ENCODE measurements around the gene USHBP1. TPM values are rescaled to one million over a fixed set of nuclear protein-coding genes. Genes with fewer than 3 reads are reported as not detected.

The USHBP1 gene
- total RNA-seq, 6 experiments from 2014 or later: not detected

GRCh38 chr19:17255150-17255621, 9.4 kb downstream of the USHBP1 start:
- no peaks in the 10 kb centered on the region for H3K4me1 Mint-ChIP-seq (ENCODE audit: low read depth)
- H3K27me3 Mint-ChIP-seq (ENCODE audit: insufficient read depth): peaks cover 4% of the 10 kb centered on the region
- H3K36me3 Mint-ChIP-seq (ENCODE audit: low read depth): peaks cover 5% of the 10 kb centered on the region; the same call in 1 of the 2 replicates
- H3K4me3 Mint-ChIP-seq: no peak overlapping the region
- TF ChIP-seq CTCF (IDR thresholded peaks at IDR 0.05): no peak
- no peaks in the 10 kb centered on the region; the same call in 1 of the 2 replicates for H3K9me3 Mint-ChIP-seq
- DNase-seq: no peak
- no peak overlapping the region for H3K27ac Mint-ChIP-seq

DNA sequence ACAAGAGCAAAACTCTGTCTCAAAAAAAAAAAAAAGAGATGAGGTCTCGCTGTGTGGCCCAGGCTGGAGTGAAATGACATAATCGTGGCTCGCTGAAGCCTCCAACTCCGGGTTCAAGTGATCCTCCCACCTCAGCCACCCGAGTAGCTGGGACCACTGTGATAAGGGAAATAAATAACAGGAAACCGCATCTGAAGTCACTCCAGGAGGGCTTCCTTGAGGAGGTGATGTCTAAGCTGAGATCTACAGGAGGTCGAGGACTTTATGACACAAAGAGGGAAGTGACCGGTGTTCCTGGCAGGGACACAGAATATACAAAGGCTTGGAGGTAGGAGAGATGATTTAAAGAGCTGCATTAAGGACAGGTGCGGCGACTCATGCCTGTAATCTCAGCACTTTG, 9.9 kb downstream of the USHBP1 start:
- no peak for TF ChIP-seq CTCF (IDR thresholded peaks at IDR 0.05)
- Mint-ChIP-seq H3K4me3 (no peak overlapping the region), H3K27ac (no peak overlapping the region), H3K36me3 (ENCODE audit: low read depth) (peaks cover 4% of the 10 kb centered on the region; the same call in 1 of the 2 replicates), H3K4me1 (ENCODE audit: low read depth) (peaks cover 1% of the 10 kb centered on the region; the same call in 1 of the 2 replicates), H3K27me3 (ENCODE audit: insufficient read depth) (peaks cover 2% of the 10 kb centered on the region), H3K9me3 (no peaks in the 10 kb centered on the region; the same call in 1 of the 2 replicates)
- DNase-seq: no peak

DNA sequence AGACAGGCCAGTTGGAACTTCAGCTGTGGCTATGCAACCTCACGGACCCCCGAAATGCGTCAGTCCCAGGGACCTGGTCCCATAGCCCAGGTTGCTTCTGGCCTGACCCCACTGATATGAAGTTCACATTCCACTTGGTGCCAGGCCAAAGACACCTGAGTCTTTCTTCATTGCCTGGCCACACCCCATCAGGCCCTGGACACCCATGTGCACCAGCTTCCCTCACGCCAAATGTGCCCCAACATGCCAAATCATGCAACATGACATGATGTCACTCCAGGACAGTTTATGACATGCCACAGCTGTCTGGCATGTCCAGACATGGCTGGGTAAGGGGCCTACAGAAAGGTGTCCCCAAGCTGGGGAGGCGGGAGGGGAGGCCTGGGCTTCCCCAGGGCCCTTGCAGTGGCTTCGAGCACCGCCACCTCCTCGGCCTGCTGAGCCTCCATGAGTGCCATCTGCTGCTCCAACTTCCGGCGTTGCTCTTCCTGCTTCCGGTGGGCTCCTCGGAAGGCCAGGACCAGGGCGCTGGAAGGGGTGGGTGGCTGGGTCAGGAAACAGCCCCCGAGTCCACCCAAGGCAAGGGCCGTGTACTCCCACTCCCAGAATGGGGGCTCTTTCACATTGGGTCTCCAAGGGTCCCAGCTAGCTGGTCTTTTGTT, 14.5 kb downstream of the USHBP1 start:
- H3K27ac Mint-ChIP-seq: no peak overlapping the region
- no peaks in the 10 kb centered on the region for H3K9me3 Mint-ChIP-seq
- TF ChIP-seq CTCF (IDR thresholded peaks at IDR 0.05): no peak
- peaks cover 28% of the 10 kb centered on the region for H3K4me1 Mint-ChIP-seq (ENCODE audit: low read depth)
- no peaks in the 10 kb centered on the region; the same call in 1 of the 2 replicates for H3K27me3 Mint-ChIP-seq (ENCODE audit: insufficient read depth)
- DNase-seq: no peak
- no peaks in the 10 kb centered on the region for H3K36me3 Mint-ChIP-seq (ENCODE audit: low read depth)
- H3K4me3 Mint-ChIP-seq: no peak overlapping the region

- Mint-ChIP-seq H3K4me1 (ENCODE audit: low read depth) (peaks cover 29% of the 10 kb centered on the region), H3K4me3 (no peak overlapping the region), H3K9me3 (no peaks in the 10 kb centered on the region), H3K27ac (no peak overlapping the region), H3K36me3 (ENCODE audit: low read depth) (0 out of 2 replicates have a peak, but pooled peaks cover 9% of the 10 kb centered on the region), H3K27me3 (ENCODE audit: insufficient read depth) (no peaks in the 10 kb centered on the region)
- no peak for TF ChIP-seq CTCF (IDR thresholded peaks at IDR 0.05)
- no peak for DNase-seq
These were observed 16.4 kb downstream of the USHBP1 start for GRCh38 chr19:17248011-17248776.

DNA sequence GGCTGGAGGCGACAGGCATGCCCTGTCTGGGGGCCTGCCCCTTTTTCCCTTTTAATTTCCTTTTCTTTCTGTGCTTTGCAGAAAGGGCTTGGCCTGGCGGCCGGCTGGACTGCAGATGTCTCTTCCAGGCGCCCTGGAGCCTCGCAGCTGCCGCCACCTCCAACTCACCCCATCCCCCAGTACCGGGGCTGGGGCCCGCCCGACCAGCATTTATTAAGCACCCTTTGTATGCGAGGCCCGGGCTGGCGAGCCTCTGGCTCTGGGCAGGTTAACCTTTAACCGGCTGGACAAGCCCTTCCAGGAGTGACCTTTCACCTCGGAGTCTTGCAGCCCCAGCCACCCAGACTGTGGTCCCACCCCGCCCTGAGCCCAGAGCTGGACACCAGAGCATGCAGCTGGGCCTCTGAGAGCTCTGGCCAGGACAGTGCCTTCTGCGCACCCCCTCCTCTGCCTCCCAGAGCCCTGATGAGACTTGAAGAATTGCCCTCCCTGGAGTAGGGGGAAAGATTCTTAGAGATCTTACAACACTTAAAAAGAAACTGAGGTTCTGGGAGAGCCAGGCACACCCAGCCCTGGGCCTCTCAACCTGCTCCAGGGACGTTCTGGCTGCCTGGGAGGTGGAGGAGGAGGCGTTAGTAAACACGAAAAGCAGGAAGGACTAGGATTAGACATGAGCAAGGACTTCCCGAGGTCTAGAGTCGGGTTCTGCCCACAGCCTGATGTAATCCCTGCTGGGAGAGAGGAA, 17.7 kb downstream of the USHBP1 start:
- DNase-seq: no peak
- Mint-ChIP-seq H3K27me3 (ENCODE audit: insufficient read depth) (peaks cover 3% of the 10 kb centered on the region; the same call in 1 of the 2 replicates), H3K9me3 (no peaks in the 10 kb centered on the region), H3K36me3 (ENCODE audit: low read depth) (0 out of 2 replicates have a peak, but pooled peaks cover 9% of the 10 kb centered on the region), H3K4me3 (peak overlapping the region; percentile 82), H3K27ac (peak overlapping the region; percentile 83), H3K4me1 (ENCODE audit: low read depth) (peaks cover 40% of the 10 kb centered on the region)
- TF ChIP-seq CTCF (IDR thresholded peaks at IDR 0.05): no peak
